SK-N-SH treated with all-trans-retinoic acid at 6 μM for 48 hours (cell line): ENCODE results near the gene DNAJB2.

Experiments
- OSR1 ChIP-seq: fragments of 250-450 bp; sonication (Bioruptor Pico); IDR thresholded peaks from 2 replicates; pipeline ENCODE4 v1.8.0; 2022; ENCODE audit warnings: moderate library complexity, mild to moderate bottlenecking, inconsistent platforms
- SNAI2 ChIP-seq: fragments of 250-450 bp; sonication (Bioruptor Pico); IDR thresholded peaks from 2 replicates; pipeline ENCODE4 v1.5.0; 2020; ENCODE audit warnings: mild to moderate bottlenecking, moderate library complexity
- TF ChIP-seq, protein P1 (sequence below): fragments of 250-450 bp; sonication (Bioruptor Pico); IDR thresholded peaks from 2 replicates; pipeline ENCODE4 v1.8.0; 2021; ENCODE audit warnings: low read depth, mild to moderate bottlenecking, moderate library complexity, borderline replicate concordance

GRCh38 chr2:219289195-219289536 lies 10.0 kb downstream of the DNAJB2 start:
- TF ChIP-seq SNAI2: no peak
- TF ChIP-seq, protein P1, sequence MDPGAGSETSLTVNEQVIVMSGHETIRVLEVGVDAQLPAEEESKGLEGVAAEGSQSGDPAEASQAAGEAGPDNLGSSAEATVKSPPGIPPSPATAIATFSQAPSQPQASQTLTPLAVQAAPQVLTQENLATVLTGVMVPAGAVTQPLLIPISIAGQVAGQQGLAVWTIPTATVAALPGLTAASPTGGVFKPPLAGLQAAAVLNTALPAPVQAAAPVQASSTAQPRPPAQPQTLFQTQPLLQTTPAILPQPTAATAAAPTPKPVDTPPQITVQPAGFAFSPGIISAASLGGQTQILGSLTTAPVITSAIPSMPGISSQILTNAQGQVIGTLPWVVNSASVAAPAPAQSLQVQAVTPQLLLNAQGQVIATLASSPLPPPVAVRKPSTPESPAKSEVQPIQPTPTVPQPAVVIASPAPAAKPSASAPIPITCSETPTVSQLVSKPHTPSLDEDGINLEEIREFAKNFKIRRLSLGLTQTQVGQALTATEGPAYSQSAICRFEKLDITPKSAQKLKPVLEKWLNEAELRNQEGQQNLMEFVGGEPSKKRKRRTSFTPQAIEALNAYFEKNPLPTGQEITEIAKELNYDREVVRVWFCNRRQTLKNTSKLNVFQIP (CRISPR knock-in tag): no peak
- TF ChIP-seq OSR1 (CRISPR knock-in tag): no peak
